Measurements from ENCODE around the gene FAM25A. TPM values are rescaled to one million over a fixed set of nuclear protein-coding genes. Genes with fewer than 3 reads are reported as not detected.
"Not testable (repeated sequence)": the region's sequence is repeated elsewhere in the genome, so short reads cannot be mapped to it uniquely, and the experiment has no call there.

Gene FAM25A
- total and polyA plus RNA-seq, 9 donors = not detected

DNA sequence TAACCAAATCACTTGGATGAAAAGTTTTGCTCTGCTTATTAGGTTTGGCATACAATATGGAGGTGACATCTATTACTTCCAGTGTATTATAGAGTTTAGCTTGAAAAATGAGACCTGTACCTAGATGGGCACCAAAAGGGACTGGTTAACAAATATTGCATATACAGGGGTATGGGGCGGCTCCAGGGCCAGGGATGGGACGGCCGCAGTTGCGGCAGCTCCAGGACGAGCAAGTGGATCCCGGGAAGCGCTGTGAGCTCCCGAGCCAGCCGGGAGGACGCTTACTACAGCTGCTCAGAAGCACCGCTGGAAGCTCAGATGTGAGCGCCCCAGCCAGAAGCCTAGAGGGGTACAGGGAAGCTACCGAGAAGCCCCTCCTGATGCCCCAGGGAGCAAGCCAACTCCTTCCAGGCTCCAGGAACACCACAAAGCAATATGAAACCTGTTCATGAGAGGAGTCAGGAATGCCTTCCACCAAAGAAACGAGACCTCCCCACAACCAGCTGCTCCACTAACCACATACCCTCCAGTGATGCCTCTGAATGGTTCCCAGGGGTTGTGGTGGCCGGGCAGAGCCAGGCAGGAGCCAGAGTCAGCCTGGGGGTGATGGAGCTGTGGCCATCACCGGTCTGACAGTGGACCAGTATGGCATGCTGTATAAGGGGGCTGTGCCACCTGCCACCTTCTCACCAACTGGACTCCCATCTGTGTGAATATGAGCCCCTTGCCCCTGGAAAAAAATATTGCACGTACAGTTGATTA lies 6.8 kb downstream of the FAM25A start:
- whole genome bisulfite sequencing, 3 donors = 86 to 93% (median 91%) methylated on average over 16 to 17 of the region's 17 CpGs
- intact Hi-C loops (cut with DNase I) = not testable (repeated sequence)

DNA sequence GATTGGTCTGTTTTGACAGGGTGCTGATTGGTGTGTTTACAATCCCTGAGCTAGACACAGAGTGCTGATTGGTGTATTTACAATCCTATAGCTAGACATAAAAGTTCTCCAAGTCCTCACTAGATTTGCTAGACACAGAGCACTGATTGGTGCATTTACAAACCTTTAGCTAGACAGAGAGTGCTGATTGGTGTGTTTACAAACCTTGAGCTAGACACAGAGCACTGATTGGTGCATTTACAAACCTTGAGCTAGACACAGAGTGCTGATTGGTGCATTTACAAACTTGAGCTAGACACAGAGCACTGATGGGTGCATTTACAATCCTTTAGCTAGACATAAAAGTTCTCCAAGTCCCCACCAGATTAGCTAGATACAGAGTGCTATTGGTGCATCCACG lies 10.3 kb downstream of the FAM25A start:
- H3K4me3 ChIP-seq; H3K36me3 ChIP-seq; H3K27ac ChIP-seq; DNase-seq; H3K27me3 ChIP-seq; intact Hi-C loops (cut with DNase I); H3K9me3 ChIP-seq; H3K4me1 ChIP-seq (ENCODE audit: insufficient read depth): not testable (repeated sequence)
- WGBS, 3 donors = 89 to 100% (median 96%) methylated on average over 1 of the region's 1 CpG

More for the DNA sequence above, 6.8 kb downstream of the FAM25A start:
- H3K36me3 ChIP-seq; H3K4me3 ChIP-seq; H3K9me3 ChIP-seq; H3K4me1 ChIP-seq (ENCODE audit: insufficient read depth); H3K27ac ChIP-seq; DNase-seq; H3K27me3 ChIP-seq: not testable (repeated sequence)

DNA sequence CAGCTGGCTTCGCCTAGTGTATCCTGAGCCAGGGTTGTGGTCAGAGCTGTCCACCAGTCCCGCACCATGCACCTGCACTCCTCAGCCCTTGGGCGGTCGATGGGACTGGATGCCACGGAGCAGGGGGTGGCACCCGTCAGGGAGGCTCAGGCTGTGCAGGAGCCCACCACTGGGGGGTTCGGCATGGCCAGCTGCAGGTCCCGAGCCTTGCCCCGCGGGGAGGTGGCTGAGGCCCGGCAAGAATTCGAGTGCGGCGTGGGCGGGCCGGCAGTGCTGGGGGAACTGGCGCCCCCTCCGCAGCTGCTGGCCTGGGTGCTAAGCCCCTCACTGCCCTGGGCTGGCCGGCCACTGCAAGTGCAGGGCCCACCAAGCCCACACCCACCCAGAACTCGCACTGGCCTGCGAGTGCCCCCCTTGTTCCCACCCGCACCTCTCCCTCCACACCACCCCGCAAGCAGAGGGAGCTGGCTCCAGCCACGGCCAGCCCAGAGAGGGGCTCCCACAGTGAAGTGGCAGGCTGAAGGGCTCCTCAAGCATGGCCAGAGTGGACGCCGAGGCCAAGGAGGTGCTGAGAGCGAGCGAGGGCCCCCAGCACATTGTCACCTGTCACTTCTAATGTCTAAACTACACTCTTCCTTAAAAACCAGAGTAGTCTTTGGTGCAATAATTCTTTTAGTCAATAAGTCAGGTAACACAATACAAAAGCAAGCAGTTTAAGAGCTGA lies 11.0 kb downstream of the FAM25A start:
- intact Hi-C loops (cut with DNase I) = no loop called here
- WGBS, 3 donors = 94 to 96% (median 96%) methylated on average over 24 to 28 of the region's 28 CpGs
- Histone ChIP-seq H3K36me3 (no peaks in the 10 kb centered on the region), H3K9me3 (no peaks in the 10 kb centered on the region), H3K4me3 (no peak overlapping the region), H3K27ac (no peak overlapping the region), H3K27me3 (no peaks in the 10 kb centered on the region), H3K4me1 (ENCODE audit: insufficient read depth) (no peaks in the 10 kb centered on the region)
- DNase-seq = no peak
- TF ChIP-seq EP300 (IDR thresholded peaks at IDR 0.05) = no peak

DNA sequence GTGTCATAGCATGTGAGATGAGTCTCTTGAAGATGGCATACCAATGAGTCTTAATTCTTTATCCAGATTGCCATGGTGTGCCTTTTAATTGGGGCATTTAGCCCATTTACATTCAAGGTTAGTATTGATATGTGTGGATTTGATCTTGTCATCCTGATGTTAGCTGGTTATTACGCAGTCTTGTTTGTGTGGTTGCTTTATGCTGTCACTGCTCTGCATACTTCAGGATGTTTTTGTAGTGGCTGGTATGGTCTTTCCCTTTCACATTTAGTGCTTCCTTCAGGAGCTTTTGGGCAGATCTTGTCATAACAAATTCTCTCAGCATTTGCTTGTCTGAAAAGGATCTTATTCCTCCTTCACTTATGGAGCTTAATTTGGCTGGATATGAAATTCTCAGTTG lies 16.5 kb downstream of the FAM25A start:
- 94 to 97% (median 97%) methylated on average over 1 of the region's 1 CpG for WGBS, 3 donors
- DNase-seq = no peak
- Histone ChIP-seq H3K4me1 (ENCODE audit: insufficient read depth) (no peaks in the 10 kb centered on the region), H3K9me3 (peaks cover 0 to 3% of the 10 kb centered on the region in 2 donors), H3K27me3 (no peaks in the 10 kb centered on the region), H3K27ac (no peak overlapping the region), H3K36me3 (no peaks in the 10 kb centered on the region), H3K4me3 (no peak overlapping the region)
- intact Hi-C loops (cut with DNase I) = loop anchor here in 1 of 4 donors (5.0 kb wide), 1 partner anchor 1389 kb away; no protein-coding TSS in a partner anchor
- TF ChIP-seq, protein P1, sequence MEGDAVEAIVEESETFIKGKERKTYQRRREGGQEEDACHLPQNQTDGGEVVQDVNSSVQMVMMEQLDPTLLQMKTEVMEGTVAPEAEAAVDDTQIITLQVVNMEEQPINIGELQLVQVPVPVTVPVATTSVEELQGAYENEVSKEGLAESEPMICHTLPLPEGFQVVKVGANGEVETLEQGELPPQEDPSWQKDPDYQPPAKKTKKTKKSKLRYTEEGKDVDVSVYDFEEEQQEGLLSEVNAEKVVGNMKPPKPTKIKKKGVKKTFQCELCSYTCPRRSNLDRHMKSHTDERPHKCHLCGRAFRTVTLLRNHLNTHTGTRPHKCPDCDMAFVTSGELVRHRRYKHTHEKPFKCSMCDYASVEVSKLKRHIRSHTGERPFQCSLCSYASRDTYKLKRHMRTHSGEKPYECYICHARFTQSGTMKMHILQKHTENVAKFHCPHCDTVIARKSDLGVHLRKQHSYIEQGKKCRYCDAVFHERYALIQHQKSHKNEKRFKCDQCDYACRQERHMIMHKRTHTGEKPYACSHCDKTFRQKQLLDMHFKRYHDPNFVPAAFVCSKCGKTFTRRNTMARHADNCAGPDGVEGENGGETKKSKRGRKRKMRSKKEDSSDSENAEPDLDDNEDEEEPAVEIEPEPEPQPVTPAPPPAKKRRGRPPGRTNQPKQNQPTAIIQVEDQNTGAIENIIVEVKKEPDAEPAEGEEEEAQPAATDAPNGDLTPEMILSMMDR (IDR thresholded peaks at IDR 0.05) = no peak
- TF ChIP-seq POLR2A (IDR thresholded peaks at IDR 0.05) (no peak), EP300 (IDR thresholded peaks at IDR 0.05) (no peak)

DNA sequence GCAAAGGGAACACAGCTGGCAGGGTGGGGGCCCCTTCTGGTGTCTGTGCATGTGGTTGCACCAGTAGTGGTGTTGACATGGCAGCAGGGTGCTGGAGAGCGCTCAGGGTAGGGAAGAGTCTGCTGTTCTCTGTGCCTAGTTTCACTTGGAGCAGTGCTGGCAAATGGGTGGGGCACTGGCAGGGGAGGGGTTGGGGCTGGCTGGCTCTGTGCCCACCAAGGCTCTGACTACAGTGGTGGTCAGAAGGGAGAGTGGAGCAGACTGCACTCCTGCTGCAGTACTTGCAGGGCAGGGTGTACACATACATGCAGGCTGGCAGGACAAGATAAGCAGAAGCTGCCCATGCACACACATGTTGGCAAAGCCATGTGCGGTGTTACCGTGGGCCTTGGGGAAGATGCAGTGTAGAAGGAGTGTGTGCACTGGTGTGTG lies 18.2 kb downstream of the FAM25A start:
- H3K4me1 ChIP-seq (ENCODE audit: insufficient read depth) = no peaks in the 10 kb centered on the region
- no peaks in the 10 kb centered on the region for H3K36me3 ChIP-seq
- no peak overlapping the region for H3K4me3 ChIP-seq
- no peak for DNase-seq
- TF ChIP-seq EP300 (IDR thresholded peaks at IDR 0.05) (no peak), POLR2A (IDR thresholded peaks at IDR 0.05) (no peak)
- TF ChIP-seq, protein P1 (IDR thresholded peaks at IDR 0.05) = no peak
- 93 to 100% (median 98%) methylated on average over 3 of the region's 3 CpGs for WGBS, 3 donors
- peaks cover 0 to 3% of the 10 kb centered on the region in 2 donors for H3K9me3 ChIP-seq
- no peak overlapping the region for H3K27ac ChIP-seq
- intact Hi-C loops (cut with DNase I) = loop anchor here in 1 of 4 donors (5.0 kb wide), 1 partner anchor 1391 kb away; no protein-coding TSS in a partner anchor
- H3K27me3 ChIP-seq = no peaks in the 10 kb centered on the region

Data from ovary (tissue), 9 donors.